A549 (cell line): ENCODE measurements around the gene ITGA8.

ENCODE experiments used
- CEBPB ChIP-seq, 2 experiments: fragments of >200 bp in 1 of 2; sonication (Bioruptor Twin) in 1 of 2; formaldehyde crosslinking in 1 of 2; IDR thresholded peaks; 2 replicates each; pipeline ENCODE4 v1.6.1; 2012 to 2016
- POLR2A ChIP-seq: IDR thresholded peaks from 2 replicates; pipeline ENCODE4 v1.6.1; 2012; ENCODE audit warnings: mild to moderate bottlenecking, low read length
- RAD21 ChIP-seq, 2 experiments: fragments of >200 bp in 1 of 2; sonication (Bioruptor Twin) in 1 of 2; formaldehyde crosslinking in 1 of 2; IDR thresholded peaks in 1 of 2; conservative IDR thresholded peaks in 1 of 2; 2 replicates in 1 of 2; 3 replicates in 1 of 2; pipeline ENCODE4 v1.6.1; 2012 to 2018; ENCODE audit warnings: inconsistent platforms in 1 of 2
- TFCP2L1 ChIP-seq: fragments of 250-450 bp; sonication (Bioruptor Pico); IDR thresholded peaks from 2 replicates; pipeline ENCODE4 v1.5.0; 2021; ENCODE audit warnings: mild to moderate bottlenecking
- ZSCAN20 ChIP-seq: fragments of 250-450 bp; sonication (Bioruptor Pico); IDR thresholded peaks from 2 replicates; pipeline ENCODE4 v1.8.0; 2022; ENCODE audit warnings: mild to moderate bottlenecking, moderate library complexity
- TF ChIP-seq, protein P1 (sequence below): fragments of 200-600 bp; sonication (generic); IDR thresholded peaks from 2 replicates; pipeline ENCODE4 v1.6.1; 2016; ENCODE audit warnings: antibody characterized with exemption, mild to moderate bottlenecking, moderate library complexity
- TF ChIP-seq, protein P2 (sequence below): fragments of >200 bp; sonication (Bioruptor Twin); formaldehyde crosslinking; IDR thresholded peaks from 3 replicates; pipeline ENCODE4 v1.5.1; 2016
- TF ChIP-seq, protein P3 (sequence below): fragments of >200 bp; sonication (Bioruptor Twin); formaldehyde crosslinking; IDR thresholded peaks from 3 replicates; pipeline ENCODE4 v1.6.1; 2016
- TF ChIP-seq, protein P4 (sequence below): IDR thresholded peaks from 2 replicates; pipeline ENCODE4 v1.6.1; 2012; ENCODE audit warnings: low read depth, borderline replicate concordance

DNA sequence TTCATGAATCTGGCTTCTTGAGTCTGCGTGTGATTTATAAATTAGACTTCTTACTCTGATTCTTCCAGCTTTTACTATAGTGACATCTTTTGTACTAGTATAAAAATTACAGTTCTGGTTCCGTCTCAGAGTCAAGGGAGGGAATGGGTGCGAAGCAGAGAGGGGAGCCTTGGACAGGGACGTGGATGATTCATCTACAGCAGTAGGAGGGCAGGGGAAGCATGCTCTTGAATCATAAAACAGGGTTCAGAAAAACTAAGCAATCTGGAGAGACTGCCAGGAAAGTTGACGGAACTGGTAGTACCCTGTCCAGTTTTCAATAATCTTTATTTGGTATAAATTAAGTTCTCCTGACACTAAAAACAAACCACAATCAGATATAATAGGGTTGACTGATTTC, 58.1 kb downstream of the ITGA8 start:
- TF ChIP-seq, protein P1, sequence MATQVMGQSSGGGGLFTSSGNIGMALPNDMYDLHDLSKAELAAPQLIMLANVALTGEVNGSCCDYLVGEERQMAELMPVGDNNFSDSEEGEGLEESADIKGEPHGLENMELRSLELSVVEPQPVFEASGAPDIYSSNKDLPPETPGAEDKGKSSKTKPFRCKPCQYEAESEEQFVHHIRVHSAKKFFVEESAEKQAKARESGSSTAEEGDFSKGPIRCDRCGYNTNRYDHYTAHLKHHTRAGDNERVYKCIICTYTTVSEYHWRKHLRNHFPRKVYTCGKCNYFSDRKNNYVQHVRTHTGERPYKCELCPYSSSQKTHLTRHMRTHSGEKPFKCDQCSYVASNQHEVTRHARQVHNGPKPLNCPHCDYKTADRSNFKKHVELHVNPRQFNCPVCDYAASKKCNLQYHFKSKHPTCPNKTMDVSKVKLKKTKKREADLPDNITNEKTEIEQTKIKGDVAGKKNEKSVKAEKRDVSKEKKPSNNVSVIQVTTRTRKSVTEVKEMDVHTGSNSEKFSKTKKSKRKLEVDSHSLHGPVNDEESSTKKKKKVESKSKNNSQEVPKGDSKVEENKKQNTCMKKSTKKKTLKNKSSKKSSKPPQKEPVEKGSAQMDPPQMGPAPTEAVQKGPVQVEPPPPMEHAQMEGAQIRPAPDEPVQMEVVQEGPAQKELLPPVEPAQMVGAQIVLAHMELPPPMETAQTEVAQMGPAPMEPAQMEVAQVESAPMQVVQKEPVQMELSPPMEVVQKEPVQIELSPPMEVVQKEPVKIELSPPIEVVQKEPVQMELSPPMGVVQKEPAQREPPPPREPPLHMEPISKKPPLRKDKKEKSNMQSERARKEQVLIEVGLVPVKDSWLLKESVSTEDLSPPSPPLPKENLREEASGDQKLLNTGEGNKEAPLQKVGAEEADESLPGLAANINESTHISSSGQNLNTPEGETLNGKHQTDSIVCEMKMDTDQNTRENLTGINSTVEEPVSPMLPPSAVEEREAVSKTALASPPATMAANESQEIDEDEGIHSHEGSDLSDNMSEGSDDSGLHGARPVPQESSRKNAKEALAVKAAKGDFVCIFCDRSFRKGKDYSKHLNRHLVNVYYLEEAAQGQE, result no peak
- TF ChIP-seq, protein P2, sequence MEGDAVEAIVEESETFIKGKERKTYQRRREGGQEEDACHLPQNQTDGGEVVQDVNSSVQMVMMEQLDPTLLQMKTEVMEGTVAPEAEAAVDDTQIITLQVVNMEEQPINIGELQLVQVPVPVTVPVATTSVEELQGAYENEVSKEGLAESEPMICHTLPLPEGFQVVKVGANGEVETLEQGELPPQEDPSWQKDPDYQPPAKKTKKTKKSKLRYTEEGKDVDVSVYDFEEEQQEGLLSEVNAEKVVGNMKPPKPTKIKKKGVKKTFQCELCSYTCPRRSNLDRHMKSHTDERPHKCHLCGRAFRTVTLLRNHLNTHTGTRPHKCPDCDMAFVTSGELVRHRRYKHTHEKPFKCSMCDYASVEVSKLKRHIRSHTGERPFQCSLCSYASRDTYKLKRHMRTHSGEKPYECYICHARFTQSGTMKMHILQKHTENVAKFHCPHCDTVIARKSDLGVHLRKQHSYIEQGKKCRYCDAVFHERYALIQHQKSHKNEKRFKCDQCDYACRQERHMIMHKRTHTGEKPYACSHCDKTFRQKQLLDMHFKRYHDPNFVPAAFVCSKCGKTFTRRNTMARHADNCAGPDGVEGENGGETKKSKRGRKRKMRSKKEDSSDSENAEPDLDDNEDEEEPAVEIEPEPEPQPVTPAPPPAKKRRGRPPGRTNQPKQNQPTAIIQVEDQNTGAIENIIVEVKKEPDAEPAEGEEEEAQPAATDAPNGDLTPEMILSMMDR, result no peak
- TF ChIP-seq, protein P3, sequence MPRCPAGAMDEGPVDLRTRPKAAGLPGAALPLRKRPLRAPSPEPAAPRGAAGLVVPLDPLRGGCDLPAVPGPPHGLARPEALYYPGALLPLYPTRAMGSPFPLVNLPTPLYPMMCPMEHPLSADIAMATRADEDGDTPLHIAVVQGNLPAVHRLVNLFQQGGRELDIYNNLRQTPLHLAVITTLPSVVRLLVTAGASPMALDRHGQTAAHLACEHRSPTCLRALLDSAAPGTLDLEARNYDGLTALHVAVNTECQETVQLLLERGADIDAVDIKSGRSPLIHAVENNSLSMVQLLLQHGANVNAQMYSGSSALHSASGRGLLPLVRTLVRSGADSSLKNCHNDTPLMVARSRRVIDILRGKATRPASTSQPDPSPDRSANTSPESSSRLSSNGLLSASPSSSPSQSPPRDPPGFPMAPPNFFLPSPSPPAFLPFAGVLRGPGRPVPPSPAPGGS, result no peak
- TF ChIP-seq POLR2A (no peak), CEBPB (IDR thresholded peaks at IDR 0.05) (no peak), TFCP2L1 (no peak), RAD21 (conservative IDR thresholded peaks at IDR 0.05 in 1 of 2, IDR thresholded peaks at IDR 0.05 in 1 of 2) (no peak), ZSCAN20 (no peak)
- TF ChIP-seq, protein P4, sequence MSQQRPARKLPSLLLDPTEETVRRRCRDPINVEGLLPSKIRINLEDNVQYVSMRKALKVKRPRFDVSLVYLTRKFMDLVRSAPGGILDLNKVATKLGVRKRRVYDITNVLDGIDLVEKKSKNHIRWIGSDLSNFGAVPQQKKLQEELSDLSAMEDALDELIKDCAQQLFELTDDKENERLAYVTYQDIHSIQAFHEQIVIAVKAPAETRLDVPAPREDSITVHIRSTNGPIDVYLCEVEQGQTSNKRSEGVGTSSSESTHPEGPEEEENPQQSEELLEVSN, result no peak
